SU-DHL-6 (cell line): ENCODE measurements around the gene PNMA5.

ENCODE experiments used
- EZH2phosphoT487 ChIP-seq: fragments of 200-600 bp; sonication (generic), shearing (Covaris generic); conservative IDR thresholded peaks from 2 replicates; pipeline ENCODE4 v1.6.1; 2018; ENCODE audit warnings: mild to moderate bottlenecking, antibody characterized with exemption, low read length, moderate library complexity, mixed read lengths
- TF ChIP-seq, protein P1 (sequence below): fragments of 200-600 bp; sonication (generic); IDR thresholded peaks from one replicate; pipeline ENCODE4 v1.5.1; 2017; ENCODE audit warnings: antibody characterized with exemption, mild to moderate bottlenecking, low read length, moderate library complexity; ENCODE audit not compliant: insufficient read depth, poor library complexity, severe bottlenecking

DNA sequence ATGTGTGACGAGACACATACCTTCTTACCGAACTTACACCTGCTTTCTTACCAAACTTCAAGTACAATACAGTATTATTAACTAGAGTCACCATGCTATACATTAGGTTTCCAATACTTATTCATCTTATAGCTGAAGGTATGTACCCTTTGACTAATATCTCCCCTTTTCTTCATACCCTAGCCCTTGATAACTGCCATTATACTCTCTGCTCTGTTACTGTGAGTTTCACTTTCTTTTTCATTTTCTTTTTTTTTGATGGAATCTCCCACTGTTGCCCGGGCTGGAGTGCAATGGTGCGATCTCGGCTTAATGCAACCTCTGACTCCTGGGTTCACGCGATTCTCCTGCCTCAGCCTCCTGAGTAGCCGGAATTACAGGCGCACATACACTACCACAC, 3.4 kb upstream of the PNMA5 start:
- TF ChIP-seq, protein P1, sequence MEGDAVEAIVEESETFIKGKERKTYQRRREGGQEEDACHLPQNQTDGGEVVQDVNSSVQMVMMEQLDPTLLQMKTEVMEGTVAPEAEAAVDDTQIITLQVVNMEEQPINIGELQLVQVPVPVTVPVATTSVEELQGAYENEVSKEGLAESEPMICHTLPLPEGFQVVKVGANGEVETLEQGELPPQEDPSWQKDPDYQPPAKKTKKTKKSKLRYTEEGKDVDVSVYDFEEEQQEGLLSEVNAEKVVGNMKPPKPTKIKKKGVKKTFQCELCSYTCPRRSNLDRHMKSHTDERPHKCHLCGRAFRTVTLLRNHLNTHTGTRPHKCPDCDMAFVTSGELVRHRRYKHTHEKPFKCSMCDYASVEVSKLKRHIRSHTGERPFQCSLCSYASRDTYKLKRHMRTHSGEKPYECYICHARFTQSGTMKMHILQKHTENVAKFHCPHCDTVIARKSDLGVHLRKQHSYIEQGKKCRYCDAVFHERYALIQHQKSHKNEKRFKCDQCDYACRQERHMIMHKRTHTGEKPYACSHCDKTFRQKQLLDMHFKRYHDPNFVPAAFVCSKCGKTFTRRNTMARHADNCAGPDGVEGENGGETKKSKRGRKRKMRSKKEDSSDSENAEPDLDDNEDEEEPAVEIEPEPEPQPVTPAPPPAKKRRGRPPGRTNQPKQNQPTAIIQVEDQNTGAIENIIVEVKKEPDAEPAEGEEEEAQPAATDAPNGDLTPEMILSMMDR = no peak
- no peak for TF ChIP-seq EZH2phosphoT487
